NB4 (cell line): ENCODE results near the gene PSAPL1.

Experiments used
- POLR2A ChIP-seq: IDR thresholded peaks from 2 replicates; pipeline ENCODE4 v1.6.1; 2011; ENCODE audit warnings: mild to moderate bottlenecking; ENCODE audit not compliant: insufficient read length; ENCODE audit errors: extremely low read depth
- TF ChIP-seq, protein P1 (sequence below): IDR thresholded peaks from one replicate; pipeline ENCODE4 v1.5.1; 2012; ENCODE audit warnings: low read depth, low read length

DNA sequence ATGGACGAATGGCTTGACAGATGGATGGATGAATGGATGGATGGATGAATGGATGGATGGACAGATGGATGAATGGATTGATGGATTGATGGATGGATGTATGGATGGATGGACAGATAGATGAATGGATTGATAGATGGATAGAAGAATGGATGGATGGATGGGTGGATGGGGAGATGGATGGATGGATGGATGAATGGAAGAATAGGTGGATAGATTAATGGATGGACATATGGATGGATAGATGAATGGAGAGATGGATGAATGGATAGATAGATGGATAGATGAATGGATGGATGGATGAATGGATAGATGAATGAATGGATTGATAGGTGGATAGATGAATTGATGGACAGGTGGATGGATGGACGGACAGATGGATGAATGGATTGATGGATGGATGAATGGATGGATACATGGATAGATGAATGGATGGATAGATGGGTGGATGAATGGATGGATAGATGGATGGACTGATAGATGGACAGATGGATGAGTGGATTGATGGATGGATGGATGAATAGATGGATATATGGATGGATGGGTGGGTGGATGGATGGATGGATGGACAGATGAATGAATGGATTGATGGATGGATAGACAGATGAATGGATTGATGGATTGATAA is 33.9 kb downstream of the PSAPL1 start:
- TF ChIP-seq, protein P1, sequence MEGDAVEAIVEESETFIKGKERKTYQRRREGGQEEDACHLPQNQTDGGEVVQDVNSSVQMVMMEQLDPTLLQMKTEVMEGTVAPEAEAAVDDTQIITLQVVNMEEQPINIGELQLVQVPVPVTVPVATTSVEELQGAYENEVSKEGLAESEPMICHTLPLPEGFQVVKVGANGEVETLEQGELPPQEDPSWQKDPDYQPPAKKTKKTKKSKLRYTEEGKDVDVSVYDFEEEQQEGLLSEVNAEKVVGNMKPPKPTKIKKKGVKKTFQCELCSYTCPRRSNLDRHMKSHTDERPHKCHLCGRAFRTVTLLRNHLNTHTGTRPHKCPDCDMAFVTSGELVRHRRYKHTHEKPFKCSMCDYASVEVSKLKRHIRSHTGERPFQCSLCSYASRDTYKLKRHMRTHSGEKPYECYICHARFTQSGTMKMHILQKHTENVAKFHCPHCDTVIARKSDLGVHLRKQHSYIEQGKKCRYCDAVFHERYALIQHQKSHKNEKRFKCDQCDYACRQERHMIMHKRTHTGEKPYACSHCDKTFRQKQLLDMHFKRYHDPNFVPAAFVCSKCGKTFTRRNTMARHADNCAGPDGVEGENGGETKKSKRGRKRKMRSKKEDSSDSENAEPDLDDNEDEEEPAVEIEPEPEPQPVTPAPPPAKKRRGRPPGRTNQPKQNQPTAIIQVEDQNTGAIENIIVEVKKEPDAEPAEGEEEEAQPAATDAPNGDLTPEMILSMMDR: no peak
- TF ChIP-seq POLR2A: no peak
